Lower lobe of right lung (tissue), 2 donors: ENCODE results near the gene TMEM147. TPM values are rescaled to one million over a fixed set of nuclear protein-coding genes. Genes with fewer than 3 reads are reported as not detected.

ENCODE experiments used
- ATAC-seq, 2 donors: fragments of 200-7000 bp; cut with Tn5 transposase; one replicate each; pipeline ENCODE4 v1.9.1; 2020 to 2022; ENCODE audit warnings: mild to moderate bottlenecking in 2 of 2, moderate library complexity in 2 of 2
- DNase-seq: peaks from one replicate; pipeline ENCODE4 v3.0.0-alpha.2; 2020
- H3K27ac ChIP-seq: fragments of 200-600 bp; one replicate; pipeline ENCODE4 v1.8.0; 2022
- H3K27me3 ChIP-seq: fragments of 200-600 bp; one replicate; pipeline ENCODE4 v1.8.0; 2022; ENCODE audit warnings: low read depth
- H3K36me3 ChIP-seq: fragments of 200-600 bp; one replicate; pipeline ENCODE4 v1.8.0; 2022; ENCODE audit warnings: mild to moderate bottlenecking
- H3K4me1 ChIP-seq: fragments of 200-600 bp; one replicate; pipeline ENCODE4 v1.8.0; 2022
- H3K4me3 ChIP-seq: fragments of 200-600 bp; one replicate; pipeline ENCODE4 v1.8.0; 2022; ENCODE audit warnings: mild to moderate bottlenecking
- H3K9me3 ChIP-seq: fragments of 200-600 bp; one replicate; pipeline ENCODE4 v1.8.0; 2022
- intact Hi-C: fragments of 100-400 bp; cut with DNase I; formaldehyde crosslinking; loops from one replicate; pipeline ENCODE4 v1.11.0; 2022
- total RNA-seq: library from RNA; stranded (reverse); fragmentation: NEBNext Ultra II Directional; extraction: Animal tissue kit (Norgen Biotek cat#: 25700); gene quantifications from one replicate; pipeline ENCODE4 v1.2.1, GENCODE V29; 2021
- TF ChIP-seq, protein P1 (sequence below): fragments of 200-600 bp; IDR thresholded peaks from one replicate; pipeline ENCODE4 v1.8.0; 2022; ENCODE audit warnings: antibody characterized with exemption, mild to moderate bottlenecking
- donor health status: DM: no; HTN: yes; CAD: no; lungs with severe emphysema.

The TMEM147 gene
- total RNA-seq, 1 donor from 2014 or later: 81.6 TPM

GRCh38 chr19:35519291-35519690 is 26.1 kb upstream of the TMEM147 start:
- H3K9me3 ChIP-seq: no peaks in the 10 kb centered on the region
- intact Hi-C loops: no loop called here

GRCh38 chr19:35521124-35521743 is 24.2 kb upstream of the TMEM147 start:
- no peak overlapping the region for H3K4me3 ChIP-seq
- H3K27ac ChIP-seq: no peak overlapping the region
- no peaks in the 10 kb centered on the region for H3K4me1 ChIP-seq
- TF ChIP-seq, protein P1, sequence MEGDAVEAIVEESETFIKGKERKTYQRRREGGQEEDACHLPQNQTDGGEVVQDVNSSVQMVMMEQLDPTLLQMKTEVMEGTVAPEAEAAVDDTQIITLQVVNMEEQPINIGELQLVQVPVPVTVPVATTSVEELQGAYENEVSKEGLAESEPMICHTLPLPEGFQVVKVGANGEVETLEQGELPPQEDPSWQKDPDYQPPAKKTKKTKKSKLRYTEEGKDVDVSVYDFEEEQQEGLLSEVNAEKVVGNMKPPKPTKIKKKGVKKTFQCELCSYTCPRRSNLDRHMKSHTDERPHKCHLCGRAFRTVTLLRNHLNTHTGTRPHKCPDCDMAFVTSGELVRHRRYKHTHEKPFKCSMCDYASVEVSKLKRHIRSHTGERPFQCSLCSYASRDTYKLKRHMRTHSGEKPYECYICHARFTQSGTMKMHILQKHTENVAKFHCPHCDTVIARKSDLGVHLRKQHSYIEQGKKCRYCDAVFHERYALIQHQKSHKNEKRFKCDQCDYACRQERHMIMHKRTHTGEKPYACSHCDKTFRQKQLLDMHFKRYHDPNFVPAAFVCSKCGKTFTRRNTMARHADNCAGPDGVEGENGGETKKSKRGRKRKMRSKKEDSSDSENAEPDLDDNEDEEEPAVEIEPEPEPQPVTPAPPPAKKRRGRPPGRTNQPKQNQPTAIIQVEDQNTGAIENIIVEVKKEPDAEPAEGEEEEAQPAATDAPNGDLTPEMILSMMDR: no peak
- H3K27me3 ChIP-seq: peaks cover 9% of the 10 kb centered on the region
- H3K36me3 ChIP-seq: no peaks in the 10 kb centered on the region
- H3K9me3 ChIP-seq: no peaks in the 10 kb centered on the region
- intact Hi-C loops: no loop called here
- DNase-seq: no peak
- ATAC-seq: no peak

More at GRCh38 chr19:35519291-35519690, 26.1 kb upstream of the TMEM147 start:
- DNase-seq (no peak), ATAC-seq (no peak)
- Histone ChIP-seq H3K4me1 (no peaks in the 10 kb centered on the region), H3K27ac (no peak overlapping the region), H3K4me3 (no peak overlapping the region), H3K36me3 (no peaks in the 10 kb centered on the region), H3K27me3 (peaks cover 2% of the 10 kb centered on the region)
- TF ChIP-seq, protein P1: no peak

DNA sequence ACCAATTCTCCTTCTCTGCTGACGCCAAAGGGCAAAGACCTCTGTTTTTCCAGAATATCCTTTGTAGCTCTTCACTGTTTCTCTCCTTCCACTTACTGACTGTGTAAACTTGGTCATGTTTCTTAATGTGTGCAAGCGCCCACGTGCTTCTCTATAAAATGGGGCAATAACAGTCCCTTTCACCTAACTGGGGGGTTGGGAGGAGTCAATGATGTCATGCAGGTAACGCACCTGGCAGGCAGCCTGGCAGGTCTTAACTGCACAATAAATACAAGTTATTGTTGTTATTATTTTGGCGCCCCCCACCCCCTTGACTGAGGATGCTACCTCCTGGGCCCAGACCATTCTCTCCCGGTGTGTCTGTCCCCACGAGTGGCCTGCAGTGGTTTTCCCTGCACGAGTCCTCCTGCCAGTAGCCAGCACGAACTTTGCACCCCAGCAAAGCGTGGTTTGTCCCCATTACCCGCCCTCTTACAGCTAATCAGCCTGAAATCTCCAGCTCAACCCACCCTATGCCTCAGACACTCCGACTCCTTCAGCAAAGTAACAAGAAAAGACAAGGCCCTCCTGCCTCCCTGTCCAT is 22.6 kb upstream of the TMEM147 start:
- no peak overlapping the region for H3K4me3 ChIP-seq
- TF ChIP-seq, protein P1: no peak
- ATAC-seq (no peak), DNase-seq (no peak)
- H3K27ac ChIP-seq: no peak overlapping the region
- H3K36me3 ChIP-seq: no peaks in the 10 kb centered on the region
- H3K4me1 ChIP-seq: no peaks in the 10 kb centered on the region
- peaks cover 15% of the 10 kb centered on the region for H3K27me3 ChIP-seq
- intact Hi-C loops: no loop called here
- no peaks in the 10 kb centered on the region for H3K9me3 ChIP-seq

- TF ChIP-seq, protein P1: no peak
- H3K4me3 ChIP-seq: no peak overlapping the region
- no peak overlapping the region for H3K27ac ChIP-seq
- peaks cover 29% of the 10 kb centered on the region for H3K27me3 ChIP-seq
- intact Hi-C loops: no loop called here
- DNase-seq: no peak
- no peaks in the 10 kb centered on the region for H3K9me3 ChIP-seq
- no peaks in the 10 kb centered on the region for H3K4me1 ChIP-seq
- H3K36me3 ChIP-seq: no peaks in the 10 kb centered on the region
- no peak for ATAC-seq
Observed at GRCh38 chr19:35524181-35524837, 21.1 kb upstream of the TMEM147 start.

DNA sequence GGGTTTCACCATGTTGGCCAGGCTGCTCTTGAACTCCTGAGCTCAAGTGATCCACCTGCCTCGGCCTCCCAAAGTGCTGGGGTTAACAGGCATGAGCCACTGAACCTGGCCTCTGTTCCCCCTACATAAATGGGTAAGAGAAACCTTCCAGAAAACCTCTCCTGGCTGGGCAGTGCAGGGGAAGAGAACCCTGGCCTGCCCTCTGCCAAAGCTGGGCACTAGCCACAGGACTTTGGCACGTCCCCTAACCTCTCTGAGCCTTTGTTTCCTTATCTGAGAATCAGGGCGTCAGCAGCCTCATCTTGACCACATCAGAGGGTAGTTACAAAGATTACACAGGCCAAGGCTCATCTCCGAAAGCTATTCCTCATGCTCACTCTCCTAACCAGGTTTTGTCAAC is 19.6 kb upstream of the TMEM147 start:
- intact Hi-C loops: no loop called here
- DNase-seq: no peak

More for the DNA sequence above, 19.6 kb upstream of the TMEM147 start:
- Histone ChIP-seq H3K4me1 (no peaks in the 10 kb centered on the region), H3K27ac (no peak overlapping the region), H3K36me3 (no peaks in the 10 kb centered on the region), H3K4me3 (no peak overlapping the region), H3K27me3 (peaks cover 43% of the 10 kb centered on the region), H3K9me3 (no peaks in the 10 kb centered on the region)
- TF ChIP-seq, protein P1: no peak
- ATAC-seq: no peak
